GM06990 (cell line): ENCODE data around the gene IGFBP5.

Source experiments
- DNase-seq: peaks from one replicate; pipeline ENCODE4 v3.0.0-alpha.2; 2011; ENCODE audit not compliant: insufficient read length; ENCODE audit errors: extremely low read depth
- H3K27me3 ChIP-seq: replicated peaks from 2 replicates; pipeline ENCODE4 v1.6.0; 2011; ENCODE audit warnings: low read length; ENCODE audit not compliant: control insufficient read depth, insufficient read depth
- H3K36me3 ChIP-seq: 2 replicates; pipeline ENCODE4 v1.5.1; 2011; ENCODE audit warnings: low read length; ENCODE audit not compliant: control insufficient read depth, insufficient read depth
- H3K4me3 ChIP-seq: replicated peaks from 2 replicates; pipeline ENCODE4 v1.5.1; 2011; ENCODE audit warnings: low read depth, mild to moderate bottlenecking, control low read depth, low read length
- CTCF ChIP-seq: IDR thresholded peaks from 2 replicates; pipeline ENCODE4 v1.5.1; 2011; ENCODE audit warnings: low read length, control low read depth, mild to moderate bottlenecking, inconsistent platforms; ENCODE audit not compliant: insufficient read depth, poor library complexity, severe bottlenecking

The IGFBP5 gene

GRCh38 chr2:216737676-216738075 lies 42.3 kb upstream of the IGFBP5 start:
- H3K27me3 ChIP-seq: peaks cover 1% of the 10 kb centered on the region
- no peak overlapping the region for H3K4me3 ChIP-seq
- no peaks in the 10 kb centered on the region for H3K36me3 ChIP-seq
- TF ChIP-seq CTCF: no peak
- DNase-seq: no peak

GRCh38 chr2:216736326-216736725 lies 41.0 kb upstream of the IGFBP5 start:
- no peak for TF ChIP-seq CTCF
- H3K27me3 ChIP-seq: peaks cover 1% of the 10 kb centered on the region; the same call in 1 of the 2 replicates
- no peak for DNase-seq
- H3K4me3 ChIP-seq: no peak overlapping the region
- no peaks in the 10 kb centered on the region for H3K36me3 ChIP-seq

- Histone ChIP-seq H3K27me3 (peaks cover 1% of the 10 kb centered on the region; the same call in 1 of the 2 replicates), H3K4me3 (no peak overlapping the region), H3K36me3 (no peaks in the 10 kb centered on the region)
- TF ChIP-seq CTCF: no peak
- no peak for DNase-seq
Measured at GRCh38 chr2:216735668-216736067, 40.3 kb upstream of the IGFBP5 start.

- no peak for DNase-seq
- H3K4me3 ChIP-seq: no peak overlapping the region
- TF ChIP-seq CTCF: no peak
- no peaks in the 10 kb centered on the region for H3K36me3 ChIP-seq
- peaks cover under 1% of the 10 kb centered on the region; the same call in 1 of the 2 replicates for H3K27me3 ChIP-seq
Measured at GRCh38 chr2:216735086-216735485, 39.7 kb upstream of the IGFBP5 start.

GRCh38 chr2:216733046-216733445 lies 37.7 kb upstream of the IGFBP5 start:
- TF ChIP-seq CTCF: no peak
- Histone ChIP-seq H3K36me3 (no peaks in the 10 kb centered on the region), H3K4me3 (no peak overlapping the region), H3K27me3 (no peaks in the 10 kb centered on the region)
- no peak for DNase-seq

- no peak for DNase-seq
Measured at GRCh38 chr2:216732334-216732733, 37.0 kb upstream of the IGFBP5 start.

More at GRCh38 chr2:216732334-216732733, 37.0 kb upstream of the IGFBP5 start:
- no peaks in the 10 kb centered on the region; the same call in 1 of the 2 replicates for H3K27me3 ChIP-seq
- H3K36me3 ChIP-seq: no peaks in the 10 kb centered on the region
- no peak for TF ChIP-seq CTCF
- H3K4me3 ChIP-seq: no peak overlapping the region
